KG1 (cell line): Measurements from ENCODE around the gene BLTP2.

ENCODE experiments used
- DNase-seq: peaks from one replicate; lab custom pipeline; 2025; lab: John Stamatoyannopoulos, UW

Gene BLTP2

GRCh38 chr17:28598799-28599310, 46.1 kb downstream of the BLTP2 start, which contains the start of gene SPAG5:
Gene SPAG5 (minus strand): TSS chr17:28599025. CDS start chr17:28598946, 79 bp downstream.
- DNase-seq, result peak; percentile 86

DNA sequence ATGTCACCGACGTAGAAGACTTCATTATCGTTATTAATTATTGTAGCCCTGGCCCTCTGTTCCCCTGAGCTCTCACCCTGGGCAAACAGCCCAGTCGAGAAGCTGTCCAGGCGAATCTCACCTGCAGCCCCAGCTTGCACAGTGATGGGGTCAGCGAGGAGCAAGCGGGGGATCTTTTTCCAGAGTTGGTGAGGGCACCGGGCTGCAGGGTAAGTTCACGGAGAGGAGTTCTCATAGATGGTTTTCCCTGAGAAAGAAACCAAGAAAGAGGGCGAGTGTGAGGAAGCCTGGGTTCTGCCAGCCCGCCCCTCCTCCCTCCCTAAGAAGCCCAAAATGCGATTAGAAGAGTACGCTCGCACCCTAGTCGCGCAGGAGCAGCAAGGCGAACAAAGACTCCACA, 46.6 kb downstream of the BLTP2 start:
- no peak for DNase-seq

DNA sequence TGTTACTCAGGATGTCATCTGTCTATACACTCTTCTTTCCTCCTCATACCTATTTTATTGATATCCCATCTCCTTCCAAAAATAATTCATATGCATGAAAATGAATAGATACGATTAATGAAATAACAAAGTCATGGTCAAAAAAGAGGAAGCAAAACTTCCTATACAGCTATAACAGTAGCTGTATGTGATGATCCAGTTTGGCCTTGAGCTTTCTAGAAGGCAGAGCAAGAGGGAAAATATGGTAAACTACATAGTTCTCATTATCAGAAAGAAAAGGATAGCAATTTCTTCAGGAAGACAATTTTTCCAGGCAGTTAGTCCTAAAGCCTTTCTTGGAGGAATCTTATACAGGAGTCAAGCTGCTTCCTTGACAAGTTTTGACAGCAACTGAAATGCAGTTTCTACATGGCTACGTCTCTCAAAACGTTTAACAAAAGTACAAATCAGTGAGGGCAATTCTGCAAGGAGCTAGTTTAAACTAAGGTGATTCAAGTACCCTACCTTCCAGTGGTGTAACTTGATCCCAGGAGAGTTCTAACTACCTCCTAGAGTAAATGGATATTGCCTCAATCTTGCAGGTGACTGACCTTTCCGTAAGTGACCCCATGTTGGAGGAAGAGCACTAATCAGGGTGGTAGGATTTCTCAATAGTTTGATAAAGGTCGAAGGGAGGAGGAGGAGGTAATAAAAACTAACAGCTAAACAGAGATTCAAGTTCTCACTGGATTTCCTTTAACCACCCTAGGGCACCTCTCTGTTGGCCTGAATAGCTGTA, 47.2 kb downstream of the BLTP2 start:
- DNase-seq, result no peak
